Transverse colon (tissue), 4 donors: Measurements from ENCODE around the gene CNOT3. TPM values are rescaled to one million over a fixed set of nuclear protein-coding genes. Genes with fewer than 3 reads are reported as not detected.

Experiments
- DNase-seq: peaks from one replicate; pipeline ENCODE4 v3.0.0-alpha.2; 2019
- H3K27ac ChIP-seq, 4 donors: fragments of 200-600 bp; sonication (generic); 2 replicates each; pipeline ENCODE4 v1.5.1; 2016 to 2018; ENCODE audit warnings: inconsistent platforms in 4 of 4
- H3K27me3 ChIP-seq: fragments of 200-600 bp; sonication (generic); 2 replicates; pipeline ENCODE4 v1.5.1; 2017; ENCODE audit warnings: inconsistent platforms
- H3K36me3 ChIP-seq, 4 donors: fragments of 200-600 bp; sonication (generic); 2 replicates each; pipeline ENCODE4 v1.5.1; 2017 to 2019; ENCODE audit warnings: inconsistent platforms in 4 of 4
- H3K4me1 ChIP-seq, 4 donors: fragments of 200-600 bp; sonication (generic); 2 replicates each; pipeline ENCODE4 v1.5.1; 2017 to 2020; ENCODE audit warnings: inconsistent platforms in 4 of 4
- H3K4me3 ChIP-seq, 4 donors: fragments of 200-600 bp; sonication (generic); 1 replicate in 1 of 4; 2 replicates in 3 of 4; pipeline versions ENCODE4 v1.5.1 to v1.6.1; 2017 to 2019; ENCODE audit warnings: inconsistent platforms in 4 of 4
- H3K9me3 ChIP-seq, 2 donors: fragments of 200-600 bp; sonication (generic); 2 replicates each; pipeline ENCODE4 v1.5.1; 2017 to 2019; ENCODE audit warnings: inconsistent platforms in 2 of 2
- EP300 ChIP-seq: sonication (generic); formaldehyde crosslinking; IDR thresholded peaks from one replicate; pipeline ENCODE4 v1.6.1; 2017; ENCODE audit warnings: antibody characterized with exemption, low read depth
- POLR2A ChIP-seq: fragments of 450-650 bp; IDR thresholded peaks from one replicate; pipeline ENCODE4 v1.6.1; 2016; ENCODE audit warnings: antibody characterized with exemption, mild to moderate bottlenecking, moderate library complexity
- POLR2AphosphoS5 ChIP-seq, 3 donors: sonication (generic); formaldehyde crosslinking; IDR thresholded peaks; one replicate each; pipeline ENCODE4 v1.6.1; 2016; ENCODE audit warnings: antibody characterized with exemption in 3 of 3
- WGBS, 2 donors: methylation state at CpG; one replicate each; pipeline ENCODE4 v1.1.5; 2018; ENCODE audit warnings: low coverage in 1 of 2; 5-methylcytosine and 5-hydroxymethylcytosine counted together
- in situ Hi-C, 4 donors: fragments of 200-750 bp; cut with MboI; loops; one replicate each; pipeline versions ENCODE4 v1.15.0 to v1.15.1; 2017; ENCODE audit warnings: low sequenced_read_pairs in 3 of 4, low pct_ligation_motif_present in 1 of 4, low pct_unique_long_range_greater_than_20kb in 1 of 4
- intact Hi-C: fragments of 100-400 bp; cut with DNase I; formaldehyde crosslinking; loops from one replicate; pipeline ENCODE4 v1.15.1; 2023; ENCODE audit warnings: low total_unique reads
- total RNA-seq, 4 donors: library from RNA; depleted of rRNA; stranded (reverse); fragments of >200 nt; gene quantifications; one replicate each; pipeline ENCODE4 v1.1.0, GENCODE V29; 2016
- TF ChIP-seq, protein P1 (sequence below), 5 experiments: fragments of 200-600 bp in 3 of 5; fragments of 450-650 bp in 2 of 5; sonication (generic) in 3 of 5; IDR thresholded peaks; 1 replicate in 2 of 5; 2 replicates in 3 of 5; pipeline ENCODE4 v1.5.1; 2016 to 2017; ENCODE audit warnings: antibody characterized with exemption in 5 of 5, inconsistent platforms in 3 of 5, mild to moderate bottlenecking in 2 of 5, moderate library complexity in 1 of 5

Gene CNOT3
- total RNA-seq, 4 donors from 2014 or later: 28.1 to 85.7 (median 32.1) TPM

DNA sequence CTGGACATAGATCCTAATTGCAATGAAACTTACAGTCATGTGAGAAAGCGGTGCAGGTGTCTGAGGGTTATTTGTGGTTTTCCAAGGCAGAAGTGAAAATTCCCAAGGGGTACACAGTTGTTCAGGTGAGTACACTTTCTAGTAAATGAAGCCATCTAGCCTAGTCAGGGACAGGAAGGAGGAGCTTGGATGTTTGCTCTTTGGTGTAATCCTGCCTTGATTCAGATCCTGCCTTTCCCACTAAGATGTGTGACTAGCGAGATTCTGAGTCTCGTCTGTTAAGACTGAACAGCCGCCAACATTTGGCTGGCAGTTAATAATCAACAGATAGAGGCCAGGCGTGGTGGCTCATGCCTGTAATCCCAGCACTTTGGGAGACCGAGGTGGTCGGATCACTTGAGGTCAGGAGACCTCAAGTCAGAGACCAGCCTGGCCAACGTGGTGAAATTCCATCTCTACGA, 65.6 kb downstream of the CNOT3 start:
- in situ Hi-C loops: no loop called here
- WGBS, 2 donors: 22 to 32% methylated on average over 3 to 9 of the region's 9 CpGs
- Histone ChIP-seq H3K27ac (peak overlapping the region in 3 of 4 donors; percentile 27 to 95 (median 43)), H3K27me3 (no peaks in the 10 kb centered on the region), H3K4me1 (peaks cover 25 to 74% (median 48%) of the 10 kb centered on the region in 4 donors), H3K9me3 (no peaks in the 10 kb centered on the region), H3K36me3 (peaks cover 0 to 58% (median 12%) of the 10 kb centered on the region in 4 donors), H3K4me3 (peak overlapping the region in 1 of 4 donors; percentile 24)
- intact Hi-C loops: no loop called here
- no peak for DNase-seq
- TF ChIP-seq POLR2AphosphoS5 (IDR thresholded peaks at IDR 0.05): no peak
- TF ChIP-seq POLR2A: no peak
- TF ChIP-seq, protein P1, sequence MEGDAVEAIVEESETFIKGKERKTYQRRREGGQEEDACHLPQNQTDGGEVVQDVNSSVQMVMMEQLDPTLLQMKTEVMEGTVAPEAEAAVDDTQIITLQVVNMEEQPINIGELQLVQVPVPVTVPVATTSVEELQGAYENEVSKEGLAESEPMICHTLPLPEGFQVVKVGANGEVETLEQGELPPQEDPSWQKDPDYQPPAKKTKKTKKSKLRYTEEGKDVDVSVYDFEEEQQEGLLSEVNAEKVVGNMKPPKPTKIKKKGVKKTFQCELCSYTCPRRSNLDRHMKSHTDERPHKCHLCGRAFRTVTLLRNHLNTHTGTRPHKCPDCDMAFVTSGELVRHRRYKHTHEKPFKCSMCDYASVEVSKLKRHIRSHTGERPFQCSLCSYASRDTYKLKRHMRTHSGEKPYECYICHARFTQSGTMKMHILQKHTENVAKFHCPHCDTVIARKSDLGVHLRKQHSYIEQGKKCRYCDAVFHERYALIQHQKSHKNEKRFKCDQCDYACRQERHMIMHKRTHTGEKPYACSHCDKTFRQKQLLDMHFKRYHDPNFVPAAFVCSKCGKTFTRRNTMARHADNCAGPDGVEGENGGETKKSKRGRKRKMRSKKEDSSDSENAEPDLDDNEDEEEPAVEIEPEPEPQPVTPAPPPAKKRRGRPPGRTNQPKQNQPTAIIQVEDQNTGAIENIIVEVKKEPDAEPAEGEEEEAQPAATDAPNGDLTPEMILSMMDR (IDR thresholded peaks at IDR 0.05): no peak
- no peak for TF ChIP-seq EP300

DNA sequence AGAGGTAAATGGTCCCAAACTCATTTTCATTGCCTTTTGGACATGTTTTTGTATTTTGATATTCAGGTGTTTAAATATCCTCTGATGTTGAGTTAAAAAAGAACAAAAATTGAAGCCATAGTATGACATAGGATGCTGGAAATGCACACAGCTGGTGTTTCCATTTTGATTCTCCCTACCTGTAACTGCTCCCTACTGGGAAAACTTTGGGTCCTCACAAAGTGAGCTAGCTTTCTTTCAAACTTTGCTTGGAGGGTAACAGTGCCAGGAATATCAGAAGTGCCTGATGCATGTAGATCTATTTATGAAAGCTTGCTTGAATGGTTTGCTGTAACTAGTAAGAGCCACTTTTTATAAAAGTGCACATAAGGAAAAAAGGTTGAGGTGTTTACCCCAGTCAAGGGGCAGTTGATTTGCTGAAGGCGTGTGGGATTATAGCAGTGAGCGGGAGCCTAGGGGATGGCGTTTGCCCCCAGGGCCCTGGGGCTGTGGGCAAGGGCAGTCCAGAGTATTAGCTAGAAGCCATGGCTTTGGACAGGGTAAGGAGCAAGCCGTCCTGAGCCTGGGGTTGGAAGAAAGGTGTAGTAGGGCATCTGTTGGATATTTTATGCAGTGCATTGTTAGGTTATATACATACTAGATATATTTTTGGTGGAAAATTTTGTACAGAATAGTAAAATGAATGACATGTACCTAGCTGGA, 67.4 kb downstream of the CNOT3 start:
- no peaks in the 10 kb centered on the region for H3K9me3 ChIP-seq
- no peaks in the 10 kb centered on the region for H3K27me3 ChIP-seq
- TF ChIP-seq, protein P1 (IDR thresholded peaks at IDR 0.05): no peak
- no peak for TF ChIP-seq POLR2AphosphoS5 (IDR thresholded peaks at IDR 0.05)
- TF ChIP-seq POLR2A: no peak
- H3K27ac ChIP-seq: peak overlapping the region in 1 of 4 donors; percentile 11
- no peak overlapping the region for H3K4me3 ChIP-seq
- no peak for DNase-seq
- 68 to 75% methylated on average over 1 to 4 of the region's 4 CpGs for WGBS, 2 donors
- in situ Hi-C loops (no loop called here), intact Hi-C loops (no loop called here)
- peaks cover 42 to 88% (median 64%) of the 10 kb centered on the region in 4 donors for H3K4me1 ChIP-seq
- peaks cover 0 to 58% (median 12%) of the 10 kb centered on the region in 4 donors for H3K36me3 ChIP-seq

Other genes starting within 250 kb of the CNOT3 start
- gene CACNG7, start 228.5 kb upstream of the CNOT3 start, total RNA-seq: not detected
- not detected for gene CACNG8, start 174.8 kb upstream of the CNOT3 start, total RNA-seq
- gene CACNG6, start 146.1 kb upstream of the CNOT3 start, total RNA-seq: not detected
- not detected for gene VSTM1, start 73.9 kb upstream of the CNOT3 start, total RNA-seq
- not detected for gene TARM1, start 56.4 kb upstream of the CNOT3 start, total RNA-seq
- gene OSCAR, start 37.0 kb upstream of the CNOT3 start, total RNA-seq: 1 to 10 TPM in 1 of 4 donors, under 1 TPM in 2, not detected in 1; 0.27 to 3.2 (median 0.75) TPM
- gene NDUFA3, start 34.9 kb upstream of the CNOT3 start, total RNA-seq: 100 to 1,000 TPM in 2 of 4 donors, 10 to 100 TPM in 2; 25.4 to 316 (median 97.3) TPM
- 10 to 100 TPM in 3 of 4 donors, 1 to 10 TPM in 1; 9.8 to 25.8 (median 14.0) TPM for gene TFPT, start 22.1 kb upstream of the CNOT3 start, total RNA-seq
- gene PRPF31, start 22.0 kb upstream of the CNOT3 start, total RNA-seq: 10 to 100 TPM; 24.7 to 50.5 (median 34.9) TPM
- 10 to 100 TPM in 1 of 4 donors, 1 to 10 TPM in 3; 3.4 to 11.1 (median 5.8) TPM for gene LENG1, start 22.0 kb downstream of the CNOT3 start, total RNA-seq
- gene TMC4, start 35.4 kb downstream of the CNOT3 start, total RNA-seq: 100 to 1,000 TPM in 3 of 4 donors, 10 to 100 TPM in 1; 91.5 to 386 (median 180) TPM
- 100 to 1,000 TPM; 180 to 249 (median 218) TPM for gene MBOAT7, start 51.8 kb downstream of the CNOT3 start, total RNA-seq
- 100 to 1,000 TPM in 1 of 4 donors, 10 to 100 TPM in 3; 62.0 to 138 (median 65.9) TPM for gene TSEN34, start 53.5 kb downstream of the CNOT3 start, total RNA-seq
- 1,000 to 10,000 TPM in 3 of 4 donors, 100 to 1,000 TPM in 1; 912 to 1,639 (median 1,317) TPM for gene RPS9, start 63.1 kb downstream of the CNOT3 start, total RNA-seq
- gene LILRB3, start 85.2 kb downstream of the CNOT3 start, total RNA-seq: 1 to 10 TPM; 2.2 to 7.6 (median 4.6) TPM
- 1 to 10 TPM in 2 of 4 donors, under 1 TPM in 1, not detected in 1; 0.79 to 1.4 (median 1.1) TPM for gene LILRA6, start 105.0 kb downstream of the CNOT3 start, total RNA-seq
- gene LILRB5, start 119.5 kb downstream of the CNOT3 start, total RNA-seq: 10 to 100 TPM in 1 of 4 donors, 1 to 10 TPM in 3; 8.3 to 10.7 (median 9.1) TPM
- gene LILRB2, start 143.3 kb downstream of the CNOT3 start, total RNA-seq: 1 to 10 TPM; 1.6 to 3.4 (median 2.1) TPM
- 1 to 10 TPM in 2 of 4 donors, not detected in 2; 1.6 TPM for gene LILRA5, start 175.4 kb downstream of the CNOT3 start, total RNA-seq
- gene LILRA4, start 201.4 kb downstream of the CNOT3 start, total RNA-seq: under 1 TPM in 2 of 4 donors, not detected in 2; 0.14 to 0.79 TPM
- gene LAIR1, start 227.2 kb downstream of the CNOT3 start, total RNA-seq: 10 to 100 TPM in 2 of 4 donors, 1 to 10 TPM in 2; 1.9 to 18.4 (median 7.3) TPM